Astrocyte (in vitro differentiated cells and primary cell): Measurements from ENCODE around the gene HYCC1.

ENCODE experiments used
- EZH2 ChIP-seq: IDR thresholded peaks from 2 replicates; pipeline ENCODE4 v1.6.1; 2012; ENCODE audit warnings: mild to moderate bottlenecking, low read length, inconsistent platforms; ENCODE audit not compliant: insufficient read depth
- TF ChIP-seq, protein P1 (sequence below): IDR thresholded peaks from 2 replicates; pipeline ENCODE4 v1.5.1; 2011; ENCODE audit warnings: low read depth, mild to moderate bottlenecking, inconsistent platforms, low read length, moderate library complexity; ENCODE audit not compliant: insufficient read depth

DNA sequence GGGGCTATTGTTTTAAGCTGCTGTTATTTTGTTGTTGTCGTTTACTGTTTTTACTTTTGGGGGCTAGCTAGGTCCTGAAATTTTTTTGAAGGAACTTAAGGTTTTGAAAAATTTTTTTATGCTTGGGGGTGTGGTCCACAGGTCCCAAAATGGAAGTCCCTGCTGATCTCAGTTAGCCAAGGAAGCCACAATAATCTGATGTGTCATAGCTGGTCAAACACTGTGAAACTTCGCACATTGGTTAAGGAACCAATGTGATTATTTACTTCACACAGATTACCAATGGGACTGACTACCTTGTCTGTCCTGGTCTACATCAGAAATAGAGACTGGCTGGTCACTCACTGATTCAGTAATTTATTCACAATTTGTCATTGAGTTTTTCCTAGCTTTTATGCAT lies 29.5 kb upstream of the HYCC1 start:
- no peak for TF ChIP-seq EZH2
- TF ChIP-seq, protein P1, sequence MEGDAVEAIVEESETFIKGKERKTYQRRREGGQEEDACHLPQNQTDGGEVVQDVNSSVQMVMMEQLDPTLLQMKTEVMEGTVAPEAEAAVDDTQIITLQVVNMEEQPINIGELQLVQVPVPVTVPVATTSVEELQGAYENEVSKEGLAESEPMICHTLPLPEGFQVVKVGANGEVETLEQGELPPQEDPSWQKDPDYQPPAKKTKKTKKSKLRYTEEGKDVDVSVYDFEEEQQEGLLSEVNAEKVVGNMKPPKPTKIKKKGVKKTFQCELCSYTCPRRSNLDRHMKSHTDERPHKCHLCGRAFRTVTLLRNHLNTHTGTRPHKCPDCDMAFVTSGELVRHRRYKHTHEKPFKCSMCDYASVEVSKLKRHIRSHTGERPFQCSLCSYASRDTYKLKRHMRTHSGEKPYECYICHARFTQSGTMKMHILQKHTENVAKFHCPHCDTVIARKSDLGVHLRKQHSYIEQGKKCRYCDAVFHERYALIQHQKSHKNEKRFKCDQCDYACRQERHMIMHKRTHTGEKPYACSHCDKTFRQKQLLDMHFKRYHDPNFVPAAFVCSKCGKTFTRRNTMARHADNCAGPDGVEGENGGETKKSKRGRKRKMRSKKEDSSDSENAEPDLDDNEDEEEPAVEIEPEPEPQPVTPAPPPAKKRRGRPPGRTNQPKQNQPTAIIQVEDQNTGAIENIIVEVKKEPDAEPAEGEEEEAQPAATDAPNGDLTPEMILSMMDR = no peak
